ENCODE results near the gene SPATA31C1.
"Not testable (repeated sequence)": the region's sequence is repeated elsewhere in the genome, so short reads cannot be mapped to it uniquely, and the experiment has no call there.

SPATA31C1 gene

DNA sequence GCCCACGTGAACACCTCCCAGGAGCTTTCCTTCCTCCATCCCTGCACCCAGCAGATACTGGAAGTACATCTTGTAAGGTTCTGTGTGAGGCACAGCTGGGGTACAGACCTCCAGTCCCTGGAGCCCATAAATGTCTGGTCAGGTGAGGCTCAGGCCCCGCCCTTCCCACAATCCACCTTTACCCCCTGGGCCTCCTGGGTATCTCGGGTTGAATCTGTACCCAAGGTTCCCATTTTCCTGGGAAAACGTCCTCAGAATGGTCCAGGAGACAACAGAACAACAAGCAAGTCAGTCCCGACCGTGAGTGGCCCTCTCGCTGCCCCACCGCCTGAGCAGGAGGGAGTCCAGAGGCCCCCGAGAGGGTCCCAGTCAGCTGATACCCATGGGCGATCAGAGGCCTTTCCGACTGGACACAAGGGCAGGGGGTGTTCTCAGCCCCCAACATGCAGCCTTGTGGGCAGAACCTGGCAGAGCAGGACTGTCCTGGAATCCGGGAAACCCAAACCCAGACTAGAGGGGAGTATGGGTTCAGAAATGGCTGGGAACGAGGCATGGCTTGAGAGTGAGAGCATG, 30.7 kb upstream of the SPATA31C1 start:
- no peak for DNase-seq (ENCODE audit: low spot score)

DNA sequence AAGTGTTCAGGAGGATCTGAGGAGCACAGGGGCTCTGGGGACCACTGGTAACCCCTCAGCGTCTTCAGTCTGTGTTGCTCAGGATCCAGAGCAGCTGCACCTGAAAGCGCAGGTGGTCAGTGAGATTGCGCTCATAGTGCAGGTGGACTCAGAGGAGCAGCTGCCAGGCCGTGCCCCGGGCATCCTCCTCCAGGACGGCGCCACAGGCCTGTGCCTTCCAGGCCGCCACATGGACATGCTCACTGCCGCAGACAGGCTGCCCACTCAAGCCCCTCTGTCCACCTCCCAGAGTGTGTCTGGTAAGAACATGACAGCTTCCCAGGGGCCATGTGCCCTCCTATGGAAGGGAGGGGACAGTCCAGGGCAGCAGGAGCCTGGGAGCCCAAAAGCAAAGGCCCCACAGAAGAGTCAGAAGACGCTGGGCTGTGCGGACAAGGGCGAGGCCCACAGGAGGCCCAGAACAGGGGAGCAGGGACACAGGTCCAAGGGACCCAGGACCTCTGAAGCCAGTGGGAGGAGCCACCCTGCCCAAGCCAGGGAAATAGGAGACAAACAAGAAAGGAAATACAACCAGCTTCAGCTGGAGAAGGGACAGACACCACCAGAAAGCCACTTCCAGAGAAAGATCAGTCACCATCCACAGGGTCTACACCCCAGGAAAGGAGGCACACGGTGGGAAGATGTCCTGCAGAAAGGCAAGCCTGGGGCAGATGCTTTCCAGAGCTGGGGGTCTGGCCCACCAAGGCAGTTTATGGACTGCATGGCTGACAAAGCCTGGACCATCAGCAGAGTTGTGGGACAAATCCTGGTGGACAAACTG, 29.9 kb upstream of the SPATA31C1 start:
- no peak for DNase-seq (ENCODE audit: low spot score)

DNA sequence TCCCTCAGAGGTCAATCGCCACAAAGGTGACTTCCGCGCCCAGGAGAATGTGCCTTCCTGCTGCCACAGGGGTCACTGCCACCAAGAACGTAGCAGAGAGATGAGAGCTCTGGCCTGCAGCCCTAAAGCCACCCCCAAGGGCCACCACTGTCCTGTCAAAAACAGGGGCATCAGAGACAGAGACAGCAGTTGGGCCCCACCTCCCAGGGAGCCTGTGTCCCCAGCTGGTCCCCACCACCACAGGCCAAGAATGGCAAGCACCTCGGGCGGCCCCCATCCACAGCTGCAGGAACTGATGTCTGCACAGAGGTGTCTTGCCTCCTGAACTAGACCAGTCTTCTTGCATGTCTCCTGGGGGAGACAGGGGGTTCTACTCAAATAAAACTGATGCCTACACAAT, 29.3 kb upstream of the SPATA31C1 start:
- no peak for DNase-seq (ENCODE audit: low spot score)

DNA sequence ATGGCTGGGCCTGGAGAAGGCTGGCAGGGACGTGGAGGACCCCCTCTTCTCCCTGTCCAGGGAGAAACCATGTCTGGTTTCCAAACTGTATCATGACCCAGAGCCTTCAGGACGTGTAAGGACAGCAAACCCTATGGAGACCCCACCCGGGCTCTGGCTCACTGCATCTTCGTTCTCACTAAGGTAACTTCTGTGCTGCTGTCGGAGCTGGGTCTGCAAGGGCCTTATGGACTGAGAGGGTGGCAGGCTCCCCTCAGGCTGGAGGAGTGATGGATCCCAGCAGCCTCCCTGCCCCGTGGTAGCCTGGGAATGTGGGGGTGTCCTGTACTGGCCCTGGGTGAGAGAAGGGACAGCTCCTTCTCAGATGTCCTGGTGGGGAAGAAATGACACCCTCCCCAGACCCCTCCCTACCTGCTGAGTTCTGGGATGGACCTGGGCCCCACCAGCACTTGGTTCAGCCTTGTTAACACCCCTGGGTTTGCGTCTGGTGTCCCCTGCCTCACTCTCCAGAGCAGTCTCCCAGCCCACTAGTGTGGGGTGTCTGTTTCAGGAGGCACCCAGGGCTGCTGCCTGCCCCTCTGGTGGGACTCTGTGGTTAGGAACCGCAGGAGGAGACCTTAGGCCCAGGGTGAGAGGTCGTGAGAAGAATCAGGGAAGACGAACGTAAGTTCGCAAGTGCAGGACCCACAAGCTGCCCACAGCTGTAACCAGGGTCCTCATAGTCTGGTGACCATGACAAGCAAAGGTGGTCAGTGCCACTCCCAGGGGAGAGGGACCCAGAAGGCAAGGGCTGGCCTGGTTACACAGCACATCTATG, 28.5 kb upstream of the SPATA31C1 start:
- DNase-seq (ENCODE audit: low spot score): no peak

DNA sequence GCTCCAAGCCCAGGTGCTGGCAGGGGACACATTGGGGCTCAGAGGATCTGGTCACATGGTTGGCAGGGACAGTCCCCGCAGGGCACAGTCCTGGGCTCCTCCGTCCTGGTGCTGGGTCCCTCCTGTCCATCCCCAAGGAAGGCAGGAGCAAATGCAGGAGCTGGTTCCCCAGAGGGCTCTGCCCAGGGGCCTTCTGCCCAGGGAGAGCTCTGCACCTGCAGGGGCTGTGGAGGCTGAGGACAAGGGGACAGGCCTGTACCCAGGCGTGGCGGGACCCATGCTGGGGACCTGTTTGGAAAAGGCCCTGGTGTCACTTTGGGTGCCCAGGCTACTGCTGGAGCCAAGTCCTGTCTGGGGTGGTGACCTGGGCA, 27.9 kb upstream of the SPATA31C1 start:
- DNase-seq (ENCODE audit: low spot score): no peak

DNA sequence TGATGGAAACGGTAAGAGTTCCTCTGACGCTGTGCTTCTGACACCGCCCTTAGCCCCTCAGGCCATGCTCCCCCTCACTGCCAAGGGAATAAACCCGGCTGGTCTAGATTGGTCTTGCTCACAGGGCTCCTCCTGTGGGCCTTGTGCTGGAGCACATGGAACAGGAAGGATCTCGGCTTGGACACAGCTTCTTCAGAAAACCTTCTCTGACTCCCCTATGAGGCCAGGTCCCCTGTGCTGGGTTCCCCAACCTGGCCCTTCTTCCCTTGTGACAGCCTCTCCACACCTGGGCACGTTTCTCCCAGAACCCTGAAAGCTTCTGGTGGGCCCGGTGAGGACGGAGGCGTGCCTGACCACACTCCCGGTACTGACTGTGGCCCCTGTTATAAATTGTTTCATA, 26.9 kb upstream of the SPATA31C1 start:
- no peak for DNase-seq (ENCODE audit: low spot score)

DNA sequence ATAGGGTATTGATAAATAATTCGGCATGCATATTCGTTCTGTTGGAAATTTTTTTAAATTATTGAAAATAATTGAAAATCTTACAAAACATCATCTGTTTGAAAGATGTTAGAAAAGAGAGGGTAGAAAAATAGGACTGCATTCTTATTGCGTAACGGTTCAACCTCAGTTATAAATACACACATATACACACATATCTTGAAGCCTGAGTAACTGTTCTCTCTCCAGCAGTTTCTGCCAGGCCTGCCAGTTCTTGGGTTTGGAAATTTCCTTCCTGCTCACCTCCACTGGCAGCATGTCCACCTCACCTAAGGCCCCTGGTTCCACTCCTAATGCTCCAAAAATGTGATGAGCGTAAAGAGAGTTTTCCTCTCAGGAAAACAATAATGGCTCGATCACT, 26.0 kb upstream of the SPATA31C1 start:
- DNase-seq (ENCODE audit: low spot score): no peak

DNA sequence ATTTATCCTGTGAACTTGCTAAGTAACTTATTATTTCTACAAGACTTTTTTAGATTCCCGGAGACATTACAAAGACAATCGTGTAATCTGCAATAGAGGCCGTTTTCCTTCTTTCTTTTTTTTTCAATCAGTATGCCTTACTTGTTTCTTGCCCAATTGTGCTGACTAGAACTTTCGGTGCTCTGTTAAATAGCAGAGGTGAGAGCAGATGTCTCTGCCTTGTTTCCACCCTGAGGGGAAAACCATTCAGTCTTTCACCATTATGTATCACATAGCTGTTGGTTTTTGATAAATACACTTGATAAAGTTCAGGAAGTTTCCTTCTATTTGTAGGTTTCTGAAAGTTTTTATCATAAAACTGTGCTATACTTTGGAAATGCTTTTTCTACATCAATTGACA, 24.8 kb upstream of the SPATA31C1 start:
- no peak for DNase-seq (ENCODE audit: low spot score)

DNA sequence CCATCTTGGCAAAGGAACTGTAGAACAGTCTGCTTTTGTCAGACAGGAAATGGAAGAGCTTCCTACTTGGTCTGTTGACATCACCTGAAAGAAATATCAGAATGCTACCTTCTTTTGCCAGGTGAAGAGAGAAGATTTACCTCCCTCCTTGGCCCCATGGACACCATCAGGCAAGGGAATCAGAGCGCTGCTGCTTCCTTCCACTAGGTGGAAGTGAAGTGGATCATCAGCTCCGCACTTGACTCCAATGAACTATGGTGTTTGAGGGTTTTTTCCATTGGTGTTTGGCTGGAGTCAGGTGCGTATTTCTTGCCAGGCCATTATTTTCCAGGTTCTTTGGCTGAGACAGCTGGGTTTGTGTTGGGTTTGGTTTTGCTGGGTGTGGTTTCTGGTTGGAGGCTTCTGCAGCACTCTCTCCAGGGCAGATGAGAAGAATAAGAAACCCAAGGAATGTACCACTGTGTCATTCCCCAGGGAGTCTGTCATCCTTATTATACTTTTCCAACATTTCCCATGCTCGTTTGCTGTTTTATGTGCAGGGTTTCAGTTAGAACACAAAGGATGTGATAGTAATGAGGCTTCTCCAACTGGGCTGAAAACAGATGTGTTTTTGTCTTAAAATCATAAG, 22.6 kb upstream of the SPATA31C1 start:
- DNase-seq (ENCODE audit: low spot score): no peak

DNA sequence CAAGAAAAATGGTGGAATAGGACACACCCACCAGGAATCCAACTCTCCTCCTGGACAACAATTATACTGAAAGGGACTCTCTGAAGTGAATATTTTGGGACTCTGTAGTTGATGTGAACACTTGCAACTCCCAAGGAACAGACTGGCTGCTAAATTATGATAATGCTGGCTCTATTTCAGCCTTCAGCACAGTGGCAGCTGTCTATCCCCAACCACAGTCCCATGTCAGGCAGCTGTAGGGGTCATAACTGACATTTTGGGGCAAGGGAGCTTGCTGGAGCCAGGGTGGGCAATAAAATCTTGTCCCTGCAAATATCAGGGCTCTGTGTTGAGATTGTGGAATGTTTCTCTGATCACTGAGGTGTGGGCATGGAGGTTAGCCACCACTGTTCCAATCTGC, 20.9 kb upstream of the SPATA31C1 start:
- no peak for DNase-seq (ENCODE audit: low spot score)

DNA sequence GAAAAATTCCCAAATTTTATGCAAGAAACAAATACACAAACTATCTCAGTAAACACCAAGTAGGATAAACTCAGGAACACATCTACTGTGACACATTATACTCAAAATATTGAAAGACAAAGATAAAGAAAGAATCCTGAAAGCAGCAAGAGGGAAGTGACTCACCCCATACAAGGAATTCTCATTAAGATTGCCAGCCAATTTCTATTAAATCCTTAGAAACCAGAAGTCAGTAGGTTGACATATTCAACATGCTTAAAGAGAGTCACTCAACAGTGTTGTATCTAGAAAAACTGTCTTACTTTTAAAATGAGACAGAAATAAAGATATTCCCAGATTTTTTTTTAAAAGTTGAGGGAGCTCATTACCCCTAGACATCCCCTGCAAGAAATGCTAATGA, 19.6 kb upstream of the SPATA31C1 start:
- peak; percentile 5 for DNase-seq (ENCODE audit: low spot score)

DNA sequence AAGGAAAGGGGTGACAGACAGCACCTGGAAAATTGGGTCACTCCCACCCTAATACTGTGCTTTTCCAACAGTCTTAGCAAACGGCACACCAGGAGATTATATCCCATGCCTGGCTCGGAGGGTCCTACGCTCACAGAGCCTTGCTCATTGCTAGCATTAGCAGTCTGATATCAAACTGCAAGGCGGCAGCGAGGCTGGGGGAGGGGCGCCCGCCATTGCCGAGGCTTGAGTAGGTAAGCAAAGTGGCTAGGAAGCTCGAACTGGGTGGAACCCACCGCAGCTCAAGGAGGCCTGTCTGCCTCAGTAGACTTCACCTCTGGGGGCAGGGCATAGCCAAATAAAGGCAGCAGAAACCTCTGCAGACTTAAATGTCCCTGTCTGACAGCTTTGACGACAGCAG, 15.4 kb upstream of the SPATA31C1 start:
- DNase-seq (ENCODE audit: low spot score): not testable (repeated sequence)

DNA sequence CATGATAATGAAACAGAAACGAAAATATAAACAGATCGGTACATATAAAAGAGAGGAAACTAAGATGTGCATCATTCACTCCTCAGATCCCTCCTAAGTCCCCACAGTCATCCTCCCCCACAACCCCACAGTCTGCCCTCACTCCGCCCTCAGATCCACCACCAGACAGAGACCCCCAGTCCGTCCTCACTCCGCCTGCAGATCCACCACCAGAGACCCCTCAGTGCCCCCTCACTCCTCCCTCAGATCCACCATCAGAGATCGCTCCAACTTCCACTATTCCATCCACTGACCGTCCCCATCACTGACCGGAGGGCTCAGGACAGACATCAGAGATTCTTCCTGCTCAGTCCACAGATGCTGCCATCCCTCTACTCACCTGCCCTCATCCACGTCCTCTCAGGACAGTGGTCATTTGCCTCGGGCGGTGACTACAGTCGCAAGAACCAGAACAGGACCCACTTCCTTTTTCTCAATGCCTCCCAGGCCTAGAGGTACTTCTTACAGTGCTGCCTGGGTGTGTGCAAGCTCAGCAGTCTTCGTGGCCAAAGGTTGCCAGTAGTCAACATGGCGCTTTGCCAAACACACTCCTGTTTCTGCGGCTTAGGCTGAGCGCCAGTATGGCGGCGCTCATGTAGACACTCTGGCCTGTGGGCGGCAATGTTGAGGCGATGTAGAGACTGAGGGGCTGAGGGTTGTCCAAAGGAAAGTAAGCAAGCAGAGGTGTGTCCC, 8.3 kb upstream of the SPATA31C1 start:
- no peak for DNase-seq (ENCODE audit: low spot score)

DNA sequence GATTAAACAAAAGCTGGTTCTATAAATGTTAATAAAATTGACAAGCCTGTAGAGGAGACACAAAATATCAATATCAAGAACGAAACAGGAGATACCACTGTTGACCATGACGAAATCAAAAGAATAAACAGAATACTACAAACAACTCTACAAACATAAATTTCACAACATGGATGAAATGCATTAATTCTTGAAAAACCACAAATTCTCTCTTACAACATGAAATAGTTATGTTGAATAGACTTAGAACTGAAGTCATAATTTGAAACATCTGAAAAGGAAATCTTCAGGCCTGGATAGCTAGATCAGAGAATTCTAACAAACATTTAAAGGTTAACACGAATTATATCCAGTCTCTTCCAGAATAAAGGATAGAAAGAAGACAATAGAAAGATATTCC, 6.9 kb upstream of the SPATA31C1 start:
- DNase-seq (ENCODE audit: low spot score): no peak

DNA sequence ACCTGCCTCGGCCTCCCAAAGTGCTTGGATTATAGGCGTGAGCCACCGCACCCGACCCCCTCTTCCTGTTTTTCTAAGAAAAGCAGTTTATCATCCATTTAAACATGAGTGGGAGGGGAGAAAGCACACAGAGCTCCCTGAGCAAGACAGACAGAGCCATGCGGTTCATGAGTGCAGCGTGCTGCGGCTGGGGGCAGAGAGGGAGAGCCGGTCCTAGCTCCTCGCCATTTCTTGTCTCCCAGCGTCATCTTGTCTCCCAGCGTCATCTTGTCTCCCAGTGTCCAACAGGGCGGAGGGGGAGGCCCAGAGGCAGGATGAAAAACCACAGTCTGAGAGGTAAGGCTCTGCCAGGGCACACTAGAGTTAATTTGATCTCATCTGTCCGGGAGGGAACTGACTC, 1.3 kb downstream of the SPATA31C1 start:
- DNase-seq (ENCODE audit: low spot score): not testable (repeated sequence)

DNA sequence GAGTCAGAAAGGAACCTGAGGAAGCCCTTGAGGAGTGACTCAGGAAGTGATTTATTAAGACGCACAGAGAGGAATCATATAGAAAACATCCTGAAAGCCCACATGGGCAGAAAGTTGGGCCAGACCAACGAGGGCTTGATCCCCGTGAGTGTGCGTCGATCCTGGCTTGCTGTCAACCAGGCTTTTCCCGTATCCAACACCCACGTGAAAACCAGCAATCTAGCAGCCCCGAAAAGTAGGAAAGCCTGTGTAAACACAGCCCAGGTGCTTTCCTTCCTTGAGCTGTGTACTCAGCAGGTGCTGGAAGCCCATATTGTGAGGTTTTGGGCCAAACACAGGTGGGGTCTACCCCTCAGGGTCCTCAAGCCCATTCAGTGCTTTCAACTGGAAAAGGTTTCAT, 3.8 kb downstream of the SPATA31C1 start:
- not testable (repeated sequence) for DNase-seq (ENCODE audit: low spot score)

DNA sequence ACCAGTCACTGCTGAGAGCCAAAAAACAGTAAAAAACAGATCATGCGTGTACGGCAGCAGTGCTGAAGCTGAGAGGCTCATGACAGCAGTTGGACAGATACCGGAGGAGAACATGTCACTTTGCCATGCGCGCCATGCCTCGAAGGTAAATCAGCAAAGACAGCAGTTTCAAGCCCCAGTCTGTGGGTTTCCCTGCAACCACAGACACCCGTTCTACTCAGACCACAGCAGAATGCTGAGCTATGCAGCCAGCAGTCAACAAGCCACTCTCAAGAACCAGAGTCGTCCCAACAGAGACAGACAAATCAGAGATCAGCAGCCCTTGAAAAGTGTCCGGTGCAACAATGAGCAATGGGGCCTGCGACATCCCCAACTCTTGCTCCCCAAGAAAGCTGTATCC, 5.2 kb downstream of the SPATA31C1 start:
- not testable (repeated sequence) for DNase-seq (ENCODE audit: low spot score)

DNA sequence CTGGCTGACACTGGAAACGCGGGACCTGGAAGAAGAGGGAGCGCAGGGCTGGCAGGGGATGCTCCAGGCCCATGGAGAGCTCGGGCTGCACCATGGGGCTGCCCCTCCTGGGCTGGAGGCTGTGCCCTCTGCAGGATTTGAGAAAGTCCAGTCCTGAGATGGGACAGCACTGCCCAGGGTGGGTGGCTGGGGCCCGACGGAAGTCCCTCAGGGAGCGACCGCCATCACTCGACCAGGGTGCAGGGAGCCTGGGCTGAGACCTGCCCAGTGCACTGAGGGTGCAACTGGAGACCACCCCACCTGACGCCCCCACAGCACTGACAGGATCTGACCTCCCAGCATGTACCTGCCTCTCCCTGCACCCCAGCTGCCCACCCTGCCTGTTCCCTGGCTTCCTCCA, 7.1 kb downstream of the SPATA31C1 start:
- DNase-seq (ENCODE audit: low spot score): not testable (repeated sequence)

DNA sequence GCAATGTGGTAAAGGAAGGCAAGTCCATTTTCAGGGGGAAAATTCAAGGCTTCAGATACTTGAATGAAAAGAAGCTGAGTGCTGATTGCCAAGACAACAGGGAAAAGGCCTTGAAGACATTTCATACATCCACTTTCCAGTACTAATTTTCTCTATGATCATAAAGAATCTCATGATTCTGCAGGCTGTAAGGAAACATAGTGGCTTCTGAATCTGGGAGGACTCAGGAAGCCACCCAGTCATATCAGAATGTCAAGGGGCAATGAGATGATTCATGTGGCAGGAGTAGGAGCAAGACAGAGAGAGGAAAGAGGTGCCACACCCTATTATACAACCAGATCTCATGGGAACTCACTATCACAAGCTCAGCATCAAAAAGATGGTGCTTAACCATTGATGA, 11.4 kb downstream of the SPATA31C1 start:
- not testable (repeated sequence) for DNase-seq (ENCODE audit: low spot score)

DNA sequence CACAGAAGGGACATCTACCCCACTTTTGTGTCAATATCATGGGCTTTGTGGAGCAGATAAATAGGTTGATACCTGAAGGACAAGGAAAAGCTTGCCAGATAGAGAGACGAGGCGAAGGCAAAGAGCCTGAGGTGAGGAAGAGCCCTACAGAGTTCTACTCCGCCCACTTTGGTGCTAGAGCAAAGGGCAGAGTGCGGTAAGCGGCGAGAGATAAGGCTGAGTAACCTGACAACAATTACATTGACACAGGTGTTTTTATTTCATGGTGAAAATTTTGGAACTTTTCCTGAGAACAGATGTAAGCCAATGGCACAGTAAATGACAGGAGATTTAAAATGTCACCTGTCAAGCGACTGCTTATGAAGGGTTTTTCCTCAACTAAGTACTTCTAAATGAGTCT, 16.7 kb downstream of the SPATA31C1 start:
- not testable (repeated sequence) for DNase-seq (ENCODE audit: low spot score)

DNA sequence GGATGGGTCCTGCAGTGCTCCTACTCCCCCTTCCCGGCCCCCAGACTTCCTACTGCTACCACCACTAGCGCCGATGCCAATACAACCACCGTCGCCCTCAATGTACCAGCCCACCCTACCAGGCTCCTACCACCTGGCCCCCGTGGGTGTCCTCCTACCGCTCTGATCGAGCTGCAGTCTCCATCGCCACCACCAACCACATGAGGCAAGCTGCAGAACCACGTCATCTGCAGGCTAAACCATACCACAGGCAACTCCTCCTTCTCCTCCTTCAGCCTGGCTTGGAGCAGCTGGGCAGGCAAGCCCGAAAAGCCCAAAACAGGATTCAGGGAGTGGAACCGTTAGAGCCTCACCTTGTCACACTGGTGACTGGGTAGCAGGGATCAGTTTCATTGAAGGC, 19.6 kb downstream of the SPATA31C1 start:
- DNase-seq (ENCODE audit: low spot score): not testable (repeated sequence)

DNA sequence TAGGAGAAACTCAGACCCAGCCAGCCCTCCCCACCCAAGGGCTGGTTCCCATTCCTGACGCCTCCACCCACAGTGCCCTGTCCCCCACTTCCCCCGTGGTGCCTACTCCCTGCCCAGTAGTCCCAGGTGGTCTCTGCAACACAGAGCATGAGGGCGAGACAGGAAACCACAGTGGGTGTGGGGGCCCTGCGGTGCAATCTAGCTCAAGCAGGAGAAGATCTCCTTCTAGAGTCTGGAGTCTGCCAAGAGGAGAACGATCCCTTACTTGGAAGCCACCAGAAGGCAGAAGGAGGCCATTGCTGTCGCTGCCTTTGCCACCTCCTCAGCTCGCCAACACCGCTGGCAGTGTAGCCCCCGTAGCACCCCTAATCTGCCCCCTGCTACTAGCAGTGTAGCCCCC, 20.2 kb downstream of the SPATA31C1 start:
- DNase-seq (ENCODE audit: low spot score): not testable (repeated sequence)

Measured in kidney capillary endothelial cell (primary cell).